ENCODE measurements around the gene C17orf107. TPM values are rescaled to one million over a fixed set of nuclear protein-coding genes. Genes with fewer than 3 reads are reported as not detected.
A peak's percentile ranks its signal among the peaks of the same experiment; 100 is the strongest.

Gene C17orf107
- total RNA-seq, 2 experiments from 2014 or later = 0.76 to 0.79 TPM

DNA sequence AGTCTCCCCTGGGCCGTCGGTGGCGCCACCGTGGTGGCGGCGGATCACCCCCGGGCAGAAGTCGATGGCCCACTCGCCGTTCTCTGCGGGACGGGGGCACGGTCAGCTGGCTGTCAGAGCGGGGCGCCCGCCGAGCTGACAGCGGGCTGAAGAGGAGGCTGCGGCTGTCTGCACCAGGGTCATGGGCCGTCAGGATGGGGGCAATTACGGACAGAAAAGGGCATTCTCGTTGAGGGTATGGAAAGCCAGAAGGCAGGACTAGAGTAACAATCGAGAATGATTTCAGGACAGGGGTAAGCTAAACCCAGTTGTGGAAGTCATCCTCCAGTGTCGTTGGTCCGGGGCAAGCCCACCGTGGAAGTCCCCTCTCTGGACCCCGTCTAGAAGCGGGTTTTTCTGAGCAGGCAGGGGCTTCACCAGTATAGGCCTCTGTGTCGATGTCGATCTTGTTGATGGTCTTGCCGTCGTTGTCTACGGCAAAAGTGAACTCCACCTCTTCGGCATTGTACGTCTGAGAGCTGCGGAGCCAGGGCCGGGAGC lies 1.8 kb downstream of the C17orf107 start:
- ChIA-PET CTCF (ENCODE audit: unreplicated experiment) (no interaction called here), POLR2A (no interaction called here)
- H2AFZ ChIP-seq (ENCODE audit: low read length) = no peak overlapping the region
- H3K9me3 ChIP-seq (ENCODE audit: low read length) = no peaks in the 10 kb centered on the region
- DNase-seq (ENCODE audit: low spot score) = no peak
- TF ChIP-seq, protein P1, sequence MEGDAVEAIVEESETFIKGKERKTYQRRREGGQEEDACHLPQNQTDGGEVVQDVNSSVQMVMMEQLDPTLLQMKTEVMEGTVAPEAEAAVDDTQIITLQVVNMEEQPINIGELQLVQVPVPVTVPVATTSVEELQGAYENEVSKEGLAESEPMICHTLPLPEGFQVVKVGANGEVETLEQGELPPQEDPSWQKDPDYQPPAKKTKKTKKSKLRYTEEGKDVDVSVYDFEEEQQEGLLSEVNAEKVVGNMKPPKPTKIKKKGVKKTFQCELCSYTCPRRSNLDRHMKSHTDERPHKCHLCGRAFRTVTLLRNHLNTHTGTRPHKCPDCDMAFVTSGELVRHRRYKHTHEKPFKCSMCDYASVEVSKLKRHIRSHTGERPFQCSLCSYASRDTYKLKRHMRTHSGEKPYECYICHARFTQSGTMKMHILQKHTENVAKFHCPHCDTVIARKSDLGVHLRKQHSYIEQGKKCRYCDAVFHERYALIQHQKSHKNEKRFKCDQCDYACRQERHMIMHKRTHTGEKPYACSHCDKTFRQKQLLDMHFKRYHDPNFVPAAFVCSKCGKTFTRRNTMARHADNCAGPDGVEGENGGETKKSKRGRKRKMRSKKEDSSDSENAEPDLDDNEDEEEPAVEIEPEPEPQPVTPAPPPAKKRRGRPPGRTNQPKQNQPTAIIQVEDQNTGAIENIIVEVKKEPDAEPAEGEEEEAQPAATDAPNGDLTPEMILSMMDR (conservative IDR thresholded peaks at IDR 0.05; ENCODE audit: low read length) = no peak
- TF ChIP-seq EZH2phosphoT487 (IDR thresholded peaks at IDR 0.05; ENCODE audit: borderline replicate concordance, low read depth, low read length) = no peak
- H3K4me2 ChIP-seq (ENCODE audit: low read length) = peak overlapping the region; percentile 40
- H3K4me3 ChIP-seq (ENCODE audit: low read depth, low read length, poor library complexity, severe bottlenecking) = peak overlapping the region; percentile 43
- H3K36me3 ChIP-seq (ENCODE audit: insufficient read depth, low read length) = peaks cover 11% of the 10 kb centered on the region; the same call in 1 of the 2 replicates
- no peaks in the 10 kb centered on the region for H3K9me2 ChIP-seq (ENCODE audit: insufficient read depth, low read length)
- H3K4me1 ChIP-seq (ENCODE audit: insufficient read depth, low read length, poor library complexity, severe bottlenecking) = peaks cover 9% of the 10 kb centered on the region
- no peaks in the 10 kb centered on the region for H4K20me1 ChIP-seq (ENCODE audit: insufficient read depth, low read length)
- H3K79me2 ChIP-seq (ENCODE audit: insufficient read depth, low read depth, low read length) = no peaks in the 10 kb centered on the region
- no TSS peak for BruUV-seq (replicated peaks)
- H3K27ac ChIP-seq (ENCODE audit: low read depth, low read length, poor library complexity, severe bottlenecking) = no peak overlapping the region
- intact Hi-C loops (cut with micrococcal nuclease; ENCODE audit: unreplicated experiment) = loop anchor here (5.0 to 10.0 kb wide), 2 partner anchors 266 to 334 kb away; no protein-coding TSS in a partner anchor

DNA sequence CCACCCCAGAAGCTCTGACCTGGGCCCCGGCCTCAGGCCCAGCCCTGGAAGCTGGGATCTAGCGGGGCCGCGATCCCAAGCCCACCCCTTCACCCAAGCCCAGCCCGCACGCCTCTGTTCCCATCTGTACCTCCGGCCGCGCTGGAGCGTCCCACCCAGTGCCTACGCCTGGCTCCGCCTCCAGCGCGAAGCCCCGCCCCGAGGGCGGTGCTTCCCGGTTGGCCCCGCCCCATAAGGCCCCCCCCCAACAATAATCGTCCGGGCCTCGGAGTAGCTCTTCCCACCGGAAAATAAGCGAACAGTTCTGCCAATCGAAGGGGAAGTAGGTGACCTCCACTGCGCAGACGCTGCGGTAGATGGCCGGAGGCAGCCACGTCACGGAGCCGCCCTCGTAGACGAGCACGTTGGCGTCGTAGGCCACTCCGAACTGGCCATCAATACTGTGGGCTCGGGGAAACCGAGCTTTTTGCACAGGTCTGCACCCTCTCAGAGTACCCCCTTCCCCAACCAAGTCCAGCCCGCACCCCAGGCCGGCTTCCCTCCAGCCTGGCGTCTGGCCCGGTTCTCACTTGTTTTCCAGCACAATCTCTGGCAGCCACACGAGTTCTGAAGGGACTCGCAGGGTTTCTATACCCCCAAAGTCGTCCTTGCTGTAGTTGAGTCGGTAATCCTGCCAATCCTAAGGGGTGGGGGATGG lies 2.5 kb downstream of the C17orf107 start:
- H3K9me2 ChIP-seq (ENCODE audit: insufficient read depth, low read length) = no peaks in the 10 kb centered on the region
- no peaks in the 10 kb centered on the region for H3K9me3 ChIP-seq (ENCODE audit: low read length)
- ChIA-PET POLR2A (no interaction called here), CTCF (ENCODE audit: unreplicated experiment) (no interaction called here)
- TF ChIP-seq, protein P1 (conservative IDR thresholded peaks at IDR 0.05; ENCODE audit: low read length) = no peak
- no peak for TF ChIP-seq EZH2phosphoT487 (IDR thresholded peaks at IDR 0.05; ENCODE audit: borderline replicate concordance, low read depth, low read length)
- peaks cover 7% of the 10 kb centered on the region; the same call in 1 of the 2 replicates for H3K36me3 ChIP-seq (ENCODE audit: insufficient read depth, low read length)
- no peaks in the 10 kb centered on the region for H3K79me2 ChIP-seq (ENCODE audit: insufficient read depth, low read depth, low read length)
- BruUV-seq (replicated peaks) = no TSS peak
- no peak overlapping the region for H3K4me2 ChIP-seq (ENCODE audit: low read length)
- H3K4me1 ChIP-seq (ENCODE audit: insufficient read depth, low read length, poor library complexity, severe bottlenecking) = peaks cover 9% of the 10 kb centered on the region
- intact Hi-C loops (cut with micrococcal nuclease; ENCODE audit: unreplicated experiment) = loop anchor here (5.0 to 10.0 kb wide), 2 partner anchors 267 to 334 kb away; no protein-coding TSS in a partner anchor
- H2AFZ ChIP-seq (ENCODE audit: low read length) = no peak overlapping the region
- no peak overlapping the region for H3K27ac ChIP-seq (ENCODE audit: low read depth, low read length, poor library complexity, severe bottlenecking)
- no peak for DNase-seq (ENCODE audit: low spot score)
- no peak overlapping the region for H3K4me3 ChIP-seq (ENCODE audit: low read depth, low read length, poor library complexity, severe bottlenecking)
- no peaks in the 10 kb centered on the region for H4K20me1 ChIP-seq (ENCODE audit: insufficient read depth, low read length)

DNA sequence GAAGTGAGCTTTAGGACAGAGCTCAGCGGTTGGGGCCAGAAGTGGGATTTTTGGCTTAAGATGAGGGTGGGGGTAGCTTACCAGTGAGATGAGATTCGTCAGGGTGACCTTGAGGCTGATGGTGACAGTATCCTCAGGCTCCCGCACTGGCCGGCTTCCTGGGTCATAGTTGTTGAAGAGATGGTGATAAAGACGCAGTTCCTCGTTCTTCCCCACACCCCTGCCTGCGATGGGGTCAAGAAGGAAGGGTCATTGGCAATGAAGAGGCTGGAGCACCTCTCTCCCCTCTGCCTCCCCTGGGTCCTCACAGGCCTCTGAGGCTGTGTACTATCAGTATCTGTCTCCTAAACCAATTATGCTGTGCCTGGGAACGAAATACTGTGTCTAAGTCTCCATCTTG lies 3.2 kb downstream of the C17orf107 start:
- H3K27ac ChIP-seq (ENCODE audit: low read depth, low read length, poor library complexity, severe bottlenecking) = no peak overlapping the region
- H3K4me3 ChIP-seq (ENCODE audit: low read depth, low read length, poor library complexity, severe bottlenecking) = no peak overlapping the region
- TF ChIP-seq, protein P1 (conservative IDR thresholded peaks at IDR 0.05; ENCODE audit: low read length) = no peak
- TF ChIP-seq EZH2phosphoT487 (IDR thresholded peaks at IDR 0.05; ENCODE audit: borderline replicate concordance, low read depth, low read length) = no peak
- H3K79me2 ChIP-seq (ENCODE audit: insufficient read depth, low read depth, low read length) = no peaks in the 10 kb centered on the region
- no peaks in the 10 kb centered on the region for H3K36me3 ChIP-seq (ENCODE audit: insufficient read depth, low read length)
- no peak overlapping the region for H2AFZ ChIP-seq (ENCODE audit: low read length)
- DNase-seq (ENCODE audit: low spot score) = no peak
- BruUV-seq (replicated peaks) = no TSS peak
- H3K9me2 ChIP-seq (ENCODE audit: insufficient read depth, low read length) = no peaks in the 10 kb centered on the region
- ChIA-PET CTCF (ENCODE audit: unreplicated experiment) (interaction anchor here (0.7 kb wide), 1 partner anchor 171 kb away, joined by 4 read pairs; the partner anchor contains the start of gene MED11), POLR2A (no interaction called here)
- H3K4me1 ChIP-seq (ENCODE audit: insufficient read depth, low read length, poor library complexity, severe bottlenecking) = peaks cover 9% of the 10 kb centered on the region
- intact Hi-C loops (cut with micrococcal nuclease; ENCODE audit: unreplicated experiment) = loop anchor here (5.0 to 10.0 kb wide), 2 partner anchors 268 to 335 kb away; no protein-coding TSS in a partner anchor
- no peaks in the 10 kb centered on the region for H3K9me3 ChIP-seq (ENCODE audit: low read length)
- H3K4me2 ChIP-seq (ENCODE audit: low read length) = no peak overlapping the region; the same call in 1 of the 2 replicates
- H4K20me1 ChIP-seq (ENCODE audit: insufficient read depth, low read length) = no peaks in the 10 kb centered on the region

All from OCI-LY7 (cell line).